Measurements from ENCODE around the gene CXCL16.

Gene CXCL16

GRCh38 chr17:4788159-4788806 is 48.6 kb upstream of the CXCL16 start:
- ATAC-seq: no peak
- TF ChIP-seq RARB (CRISPR knock-in tag; IDR thresholded peaks at IDR 0.05) (no peak), CREB5 (CRISPR knock-in tag; IDR thresholded peaks at IDR 0.05; ENCODE audit: low read depth) (no peak), SNAI2 (CRISPR knock-in tag; IDR thresholded peaks at IDR 0.05) (no peak), ZNF8 (CRISPR knock-in tag; IDR thresholded peaks at IDR 0.05) (no peak)

DNA sequence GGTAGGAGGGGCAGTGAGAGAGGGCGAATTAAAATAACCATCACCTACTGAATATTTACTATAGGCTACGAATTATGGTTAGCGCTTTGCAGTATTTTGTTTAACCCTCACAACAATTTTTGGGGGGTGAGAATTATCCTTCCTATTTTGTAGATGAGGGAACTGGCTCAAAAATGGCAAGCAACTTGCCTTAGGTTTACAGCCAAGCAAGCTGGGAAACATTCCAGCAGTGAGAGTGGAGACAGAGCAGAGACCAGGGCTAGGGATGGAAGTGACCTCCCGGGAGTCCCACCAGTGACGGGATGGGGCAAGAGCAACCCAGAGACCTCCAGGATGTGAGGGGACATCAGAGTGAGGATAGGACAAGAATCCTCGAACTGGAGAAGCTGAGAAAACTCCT is 46.8 kb upstream of the CXCL16 start:
- TF ChIP-seq ZNF70 (CRISPR knock-in tag; IDR thresholded peaks at IDR 0.05) (no peak), OSR1 (CRISPR knock-in tag; IDR thresholded peaks at IDR 0.05) (no peak), ISL1 (CRISPR knock-in tag; IDR thresholded peaks at IDR 0.05) (no peak), CSDC2 (CRISPR knock-in tag; IDR thresholded peaks at IDR 0.05) (no peak), TOX (CRISPR knock-in tag; IDR thresholded peaks at IDR 0.05; ENCODE audit: borderline replicate concordance) (no peak), SNAI2 (CRISPR knock-in tag; IDR thresholded peaks at IDR 0.05) (no peak), PATZ1 (CRISPR knock-in tag; IDR thresholded peaks at IDR 0.05; ENCODE audit: borderline replicate concordance) (no peak), ZC3H10 (CRISPR knock-in tag; IDR thresholded peaks at IDR 0.05) (no peak), PPARA (CRISPR knock-in tag; IDR thresholded peaks at IDR 0.05; ENCODE audit: borderline replicate concordance) (no peak), TCF4 (CRISPR knock-in tag; IDR thresholded peaks at IDR 0.05; ENCODE audit: borderline replicate concordance) (no peak), POU6F1 (CRISPR knock-in tag; IDR thresholded peaks at IDR 0.05; ENCODE audit: borderline replicate concordance, low read depth) (no peak)
- no peak for ATAC-seq

- ATAC-seq: no peak
- TF ChIP-seq ZC3H10 (CRISPR knock-in tag; IDR thresholded peaks at IDR 0.05) (no peak), POU6F1 (CRISPR knock-in tag; IDR thresholded peaks at IDR 0.05; ENCODE audit: borderline replicate concordance, low read depth) (no peak), PATZ1 (CRISPR knock-in tag; IDR thresholded peaks at IDR 0.05; ENCODE audit: borderline replicate concordance) (no peak), ZNF70 (CRISPR knock-in tag; IDR thresholded peaks at IDR 0.05) (no peak)
Observed at GRCh38 chr17:4786106-4786511, 46.4 kb upstream of the CXCL16 start, which contains the start of gene VMO1. VMO1 (minus strand) TSS chr17:4786364; CDS start chr17:4786352, 12 bp downstream.

DNA sequence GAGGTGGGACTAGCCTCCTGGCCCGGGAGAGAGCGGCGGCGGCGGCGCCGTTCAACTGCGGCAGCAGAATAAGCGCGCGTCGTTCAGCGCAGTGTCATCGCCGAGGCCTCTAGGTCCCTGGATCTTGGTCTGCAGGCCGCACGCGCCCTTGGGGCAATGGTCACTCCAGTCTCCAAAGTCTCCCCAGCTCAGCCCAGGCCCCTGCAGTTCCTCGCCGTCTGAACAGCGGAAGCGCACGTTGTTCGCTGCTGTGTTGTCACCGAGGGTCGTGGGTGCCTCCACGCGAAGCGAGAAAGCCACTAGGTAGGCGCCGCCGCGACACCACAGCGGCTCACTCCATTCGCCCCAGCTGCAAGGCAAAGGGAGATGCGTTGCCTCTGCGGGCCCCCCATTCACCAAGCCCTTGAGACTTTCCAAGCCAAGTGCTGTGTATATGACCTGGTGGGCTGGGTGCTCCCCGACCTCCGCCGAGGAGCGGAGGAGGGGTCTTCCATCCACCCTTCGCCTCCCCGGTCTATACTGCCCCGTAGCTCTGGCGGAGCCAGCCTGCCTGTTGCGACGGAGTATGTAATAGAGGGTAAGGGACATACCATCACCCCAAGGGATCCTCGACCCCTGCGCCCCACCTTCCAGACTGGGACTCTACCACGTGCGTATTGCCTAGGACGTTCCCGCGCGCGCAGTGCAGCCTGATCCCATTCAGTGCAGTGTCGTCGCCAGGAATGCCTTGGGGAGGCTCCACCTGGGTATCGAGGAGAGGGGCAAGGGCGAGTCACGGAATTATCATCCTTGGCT is 45.8 kb upstream of the CXCL16 start:
- TF ChIP-seq TSHZ2 (CRISPR knock-in tag; IDR thresholded peaks at IDR 0.05): no peak
- no peak for TF ChIP-seq SNAI2 (CRISPR knock-in tag; IDR thresholded peaks at IDR 0.05)
- TF ChIP-seq ZNF565 (CRISPR knock-in tag; conservative IDR thresholded peaks at IDR 0.05; ENCODE audit: low read depth): no peak
- no peak for TF ChIP-seq PPARA (CRISPR knock-in tag; IDR thresholded peaks at IDR 0.05; ENCODE audit: borderline replicate concordance)
- TF ChIP-seq ZFP30 (CRISPR knock-in tag; IDR thresholded peaks at IDR 0.05): no peak
- no peak for TF ChIP-seq ARNTL (CRISPR knock-in tag; IDR thresholded peaks at IDR 0.05; ENCODE audit: borderline replicate concordance, low read depth)
- no peak for TF ChIP-seq ZC3H10 (CRISPR knock-in tag; IDR thresholded peaks at IDR 0.05)
- TF ChIP-seq RARB (CRISPR knock-in tag; IDR thresholded peaks at IDR 0.05): no peak
- TF ChIP-seq GLIS3 (CRISPR knock-in tag; IDR thresholded peaks at IDR 0.05): no peak
- TF ChIP-seq TCF4 (CRISPR knock-in tag; IDR thresholded peaks at IDR 0.05; ENCODE audit: borderline replicate concordance): no peak
- TF ChIP-seq ESRRG (CRISPR knock-in tag; IDR thresholded peaks at IDR 0.05): no peak
- ATAC-seq: no peak

Measured in SK-N-SH treated with all-trans-retinoic acid at 6 μM for 48 hours (cell line).